Measurements from ENCODE around the gene CPEB1.

GRCh38 chr15:82537351-82537908 lies 109.7 kb downstream of the CPEB1 start:
- TF ChIP-seq, protein P1, sequence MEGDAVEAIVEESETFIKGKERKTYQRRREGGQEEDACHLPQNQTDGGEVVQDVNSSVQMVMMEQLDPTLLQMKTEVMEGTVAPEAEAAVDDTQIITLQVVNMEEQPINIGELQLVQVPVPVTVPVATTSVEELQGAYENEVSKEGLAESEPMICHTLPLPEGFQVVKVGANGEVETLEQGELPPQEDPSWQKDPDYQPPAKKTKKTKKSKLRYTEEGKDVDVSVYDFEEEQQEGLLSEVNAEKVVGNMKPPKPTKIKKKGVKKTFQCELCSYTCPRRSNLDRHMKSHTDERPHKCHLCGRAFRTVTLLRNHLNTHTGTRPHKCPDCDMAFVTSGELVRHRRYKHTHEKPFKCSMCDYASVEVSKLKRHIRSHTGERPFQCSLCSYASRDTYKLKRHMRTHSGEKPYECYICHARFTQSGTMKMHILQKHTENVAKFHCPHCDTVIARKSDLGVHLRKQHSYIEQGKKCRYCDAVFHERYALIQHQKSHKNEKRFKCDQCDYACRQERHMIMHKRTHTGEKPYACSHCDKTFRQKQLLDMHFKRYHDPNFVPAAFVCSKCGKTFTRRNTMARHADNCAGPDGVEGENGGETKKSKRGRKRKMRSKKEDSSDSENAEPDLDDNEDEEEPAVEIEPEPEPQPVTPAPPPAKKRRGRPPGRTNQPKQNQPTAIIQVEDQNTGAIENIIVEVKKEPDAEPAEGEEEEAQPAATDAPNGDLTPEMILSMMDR (IDR thresholded peaks at IDR 0.05; ENCODE audit: insufficient read depth, low read length, poor library complexity, severe bottlenecking): no peak
- no peak for TF ChIP-seq EZH2phosphoT487 (conservative IDR thresholded peaks at IDR 0.05; ENCODE audit: low read length)

All from SU-DHL-6 (cell line).